H9 (cell line): ENCODE results near the gene TSPY3. TPM values are rescaled to one million over a fixed set of nuclear protein-coding genes. Genes with fewer than 3 reads are reported as not detected.
"Not testable (repeated sequence)": the region's sequence is repeated elsewhere in the genome, so short reads cannot be mapped to it uniquely, and the experiment has no call there.

Experiments used
- DNase-seq: peaks from one replicate; pipeline ENCODE4 v3.0.0-alpha.2; 2017
- H2AFZ ChIP-seq: one replicate; pipeline ENCODE4 v1.6.1; 2013; ENCODE audit warnings: mild to moderate bottlenecking, low read length, control low read depth, moderate library complexity
- H2AK5ac ChIP-seq: 2 replicates; pipeline ENCODE4 v1.6.1; 2013; ENCODE audit warnings: low read length, control low read depth, mixed read lengths; ENCODE audit not compliant: insufficient read length
- H2BK120ac ChIP-seq: one replicate; pipeline ENCODE4 v1.6.1; 2013; ENCODE audit warnings: low read depth, mild to moderate bottlenecking, low read length, control low read depth, inconsistent platforms; ENCODE audit not compliant: poor library complexity, severe bottlenecking
- H2BK12ac ChIP-seq: 2 replicates; pipeline ENCODE4 v1.6.1; 2013; ENCODE audit warnings: low read length, control low read depth, mixed read lengths, low read depth; ENCODE audit not compliant: insufficient read length
- H2BK15ac ChIP-seq: 2 replicates; pipeline ENCODE4 v1.6.1; 2013; ENCODE audit warnings: low read depth, low read length, control low read depth
- H2BK20ac ChIP-seq: one replicate; pipeline ENCODE4 v1.6.1; 2013; ENCODE audit warnings: low read depth, mild to moderate bottlenecking, low read length, control low read depth, inconsistent platforms; ENCODE audit not compliant: poor library complexity, severe bottlenecking
- H2BK5ac ChIP-seq: 2 replicates; pipeline ENCODE4 v1.6.1; 2013; ENCODE audit warnings: low read length, control low read depth, mixed read lengths; ENCODE audit not compliant: insufficient read length
- H3K14ac ChIP-seq: 2 replicates; pipeline ENCODE4 v1.6.1; 2013; ENCODE audit warnings: low read length, control low read depth; ENCODE audit not compliant: insufficient read depth
- H3K18ac ChIP-seq: 2 replicates; pipeline ENCODE4 v1.6.1; 2013; ENCODE audit warnings: low read depth, mild to moderate bottlenecking, mixed read lengths, low read length, control low read depth; ENCODE audit not compliant: insufficient read length
- H3K23ac ChIP-seq: 2 replicates; pipeline ENCODE4 v1.6.1; 2013; ENCODE audit warnings: low read length, control low read depth, mixed read lengths, low read depth; ENCODE audit not compliant: insufficient read length
- H3K23me2 ChIP-seq: 2 replicates; pipeline ENCODE4 v1.6.1; 2013; ENCODE audit warnings: low read depth, mild to moderate bottlenecking, mixed read lengths, low read length, control low read depth; ENCODE audit not compliant: insufficient read length, poor library complexity, severe bottlenecking
- H3K27ac ChIP-seq: 2 replicates; pipeline ENCODE4 v1.5.1; 2013; ENCODE audit warnings: low read length, control low read depth, mixed read lengths, low read depth; ENCODE audit not compliant: insufficient read length
- H3K27me3 ChIP-seq: 2 replicates; pipeline ENCODE4 v1.6.1; 2013; ENCODE audit warnings: low read length, control low read depth, inconsistent platforms; ENCODE audit not compliant: insufficient read depth
- H3K4ac ChIP-seq: 2 replicates; pipeline ENCODE4 v1.6.1; 2013; ENCODE audit warnings: low read depth, mild to moderate bottlenecking, control low read depth, inconsistent platforms, low read length, moderate library complexity
- H3K4me1 ChIP-seq: 2 replicates; pipeline ENCODE4 v1.6.1; 2013; ENCODE audit warnings: low read length, control low read depth, inconsistent platforms; ENCODE audit not compliant: insufficient read depth
- H3K4me2 ChIP-seq: 2 replicates; pipeline ENCODE4 v1.6.1; 2013; ENCODE audit warnings: low read length, control low read depth, mixed read lengths; ENCODE audit not compliant: insufficient read length, insufficient read depth
- H3K56ac ChIP-seq: 2 replicates; pipeline ENCODE4 v1.6.1; 2013; ENCODE audit warnings: low read depth, mild to moderate bottlenecking, mixed read lengths, low read length, control low read depth; ENCODE audit not compliant: insufficient read length
- H3K79me1 ChIP-seq: 2 replicates; pipeline ENCODE4 v1.6.1; 2013; ENCODE audit warnings: low read depth, mild to moderate bottlenecking, moderate library complexity, low read length, control low read depth, inconsistent platforms; ENCODE audit not compliant: insufficient read depth, poor library complexity, severe bottlenecking
- H3K79me2 ChIP-seq: 2 replicates; pipeline ENCODE4 v1.6.1; 2013; ENCODE audit warnings: low read length, control low read depth, inconsistent platforms; ENCODE audit not compliant: insufficient read depth
- H3K9ac ChIP-seq: 2 replicates; pipeline ENCODE4 v1.6.1; 2013; ENCODE audit warnings: low read length, control low read depth, mixed read lengths; ENCODE audit not compliant: insufficient read length; ENCODE audit errors: extremely low read depth
- H3K9me3 ChIP-seq: one replicate; pipeline ENCODE4 v1.6.1; 2013; ENCODE audit warnings: low read depth, low read length, inconsistent platforms; ENCODE audit not compliant: control insufficient read depth
- H3T11ph ChIP-seq: one replicate; pipeline ENCODE4 v1.6.1; 2013; ENCODE audit warnings: mild to moderate bottlenecking, low read length, control low read depth, inconsistent platforms
- H4K20me1 ChIP-seq: one replicate; pipeline ENCODE4 v1.6.1; 2013; ENCODE audit not compliant: control insufficient read depth, insufficient read length, insufficient read depth
- H4K5ac ChIP-seq: 2 replicates; pipeline ENCODE4 v1.6.1; 2013; ENCODE audit warnings: low read depth, mild to moderate bottlenecking, mixed read lengths, low read length, control low read depth; ENCODE audit not compliant: insufficient read length
- H4K8ac ChIP-seq: replicated peaks from 2 replicates; pipeline ENCODE4 v1.6.1; 2013; ENCODE audit warnings: low read length, control low read depth, mixed read lengths, low read depth; ENCODE audit not compliant: insufficient read length
- H4K91ac ChIP-seq: 2 replicates; pipeline ENCODE4 v1.6.1; 2013; ENCODE audit warnings: low read depth, mild to moderate bottlenecking, moderate library complexity, mixed read lengths, low read length, control low read depth; ENCODE audit not compliant: insufficient read length
- H3K27ac Mint-ChIP-seq, 3 experiments: 2 replicates in 2 of 3; 3 replicates in 1 of 3; pipeline ENCODE4 v1.8.0; 2020 to 2021; ENCODE audit warnings: mixed read lengths in 3 of 3, mild to moderate bottlenecking in 1 of 3, moderate library complexity in 1 of 3
- H3K27me3 Mint-ChIP-seq: 2 replicates; pipeline ENCODE4 v1.8.0; 2021; ENCODE audit warnings: low read depth, mild to moderate bottlenecking, moderate library complexity, mixed read lengths
- H3K36me3 Mint-ChIP-seq, 3 experiments: 2 replicates in 2 of 3; 3 replicates in 1 of 3; pipeline ENCODE4 v1.8.0; 2020 to 2021; ENCODE audit warnings: low read depth in 3 of 3, mixed read lengths in 3 of 3; ENCODE audit not compliant: insufficient read depth in 1 of 3
- H3K4me1 Mint-ChIP-seq, 2 experiments: 2 replicates each; pipeline ENCODE4 v1.8.0; 2020; ENCODE audit warnings: mixed read lengths in 2 of 2
- H3K4me3 Mint-ChIP-seq, 2 experiments: 2 replicates in 1 of 2; 3 replicates in 1 of 2; pipeline ENCODE4 v1.8.0; 2020 to 2021; ENCODE audit warnings: mild to moderate bottlenecking in 2 of 2, mixed read lengths in 2 of 2, moderate library complexity in 1 of 2
- H3K9me3 Mint-ChIP-seq, 2 experiments: 2 replicates in 1 of 2; 3 replicates in 1 of 2; pipeline ENCODE4 v1.8.0; 2020; ENCODE audit warnings: mild to moderate bottlenecking in 2 of 2, mixed read lengths in 2 of 2, moderate library complexity in 1 of 2
- WGBS: extraction: QIAGEN DNeasy Blood & Tissue Kit; methylation state at CpG from one replicate; pipeline ENCODE4 v1.1.7; 2013; ENCODE audit warnings: missing lambda C conversion rate, low lambda C conversion rate, mixed read lengths; ENCODE audit not compliant: insufficient read length; ENCODE audit errors: extremely low coverage; 5-methylcytosine and 5-hydroxymethylcytosine counted together
- long read RNA-seq: library from polyadenylated mRNA; unstranded; transcript quantifications from one replicate; pipeline ENCODE4 v2.0.0, GENCODE V29; 2020
- total RNA-seq: library from RNA; stranded (reverse); gene quantifications from 2 replicates; pipeline ENCODE4 v1.2.1, GENCODE V29; 2021

The TSPY3 gene, protein sequence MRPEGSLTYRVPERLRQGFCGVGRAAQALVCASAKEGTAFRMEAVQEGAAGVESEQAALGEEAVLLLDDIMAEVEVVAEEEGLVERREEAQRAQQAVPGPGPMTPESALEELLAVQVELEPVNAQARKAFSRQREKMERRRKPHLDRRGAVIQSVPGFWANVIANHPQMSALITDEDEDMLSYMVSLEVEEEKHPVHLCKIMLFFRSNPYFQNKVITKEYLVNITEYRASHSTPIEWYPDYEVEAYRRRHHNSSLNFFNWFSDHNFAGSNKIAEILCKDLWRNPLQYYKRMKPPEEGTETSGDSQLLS
- total RNA-seq = not detected in 2 replicates
- long read RNA-seq = 0 reads

- H3K4ac ChIP-seq = not testable (repeated sequence)
Measured at GRCh38 chrY:9398121-9398520, at the start of gene TSPY3. TSS of gene TSPY3 (plus strand) at chrY:9398421. CDS start at chrY:9398467, 46 bp downstream.

DNA sequence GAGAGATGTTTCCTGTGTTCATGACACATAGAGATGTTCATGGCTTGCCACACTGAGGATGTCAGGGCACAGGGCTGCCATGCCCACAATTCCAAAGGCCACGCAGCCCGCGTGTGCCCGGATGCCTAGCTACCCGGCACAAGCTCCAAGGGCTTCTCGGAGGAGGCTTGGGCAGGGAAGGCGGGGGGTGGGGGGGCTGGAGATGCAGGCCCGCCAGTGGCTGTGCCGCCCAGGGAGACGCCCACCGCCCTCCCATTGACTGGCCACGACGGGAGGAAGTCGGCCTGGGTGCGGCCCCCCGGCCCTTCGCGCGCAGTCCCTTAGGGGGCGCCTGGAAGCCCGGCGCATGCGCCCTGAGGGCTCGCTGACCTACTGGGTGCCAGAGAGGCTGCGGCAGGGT lies 40.7 kb upstream of the TSPY3 start, which contains the start of gene TSPY8:
TSS of gene TSPY8 (plus strand) at position 301 of the 400 bp plus-strand sequence. CDS start at position 347, 46 bp downstream.
- H3T11ph ChIP-seq, H3K23ac ChIP-seq, H3K18ac ChIP-seq, H2AK5ac ChIP-seq, H3K27me3 Mint-ChIP-seq, H3K9me3 Mint-ChIP-seq, H4K20me1 ChIP-seq, H3K27ac ChIP-seq, H3K14ac ChIP-seq, H3K27me3 ChIP-seq, DNase-seq, H3K56ac ChIP-seq, H4K91ac ChIP-seq, H3K4me1 ChIP-seq, H3K36me3 Mint-ChIP-seq, H2BK120ac ChIP-seq, H2BK15ac ChIP-seq, H2BK20ac ChIP-seq, H4K8ac ChIP-seq, H3K9ac ChIP-seq, H3K79me1 ChIP-seq, H2BK5ac ChIP-seq, H3K9me3 ChIP-seq, H4K5ac ChIP-seq, H2BK12ac ChIP-seq, H3K79me2 ChIP-seq, H3K27ac Mint-ChIP-seq, H3K4me1 Mint-ChIP-seq, H2AFZ ChIP-seq, H3K4me2 ChIP-seq, H3K4me3 Mint-ChIP-seq, H3K23me2 ChIP-seq, H3K4ac ChIP-seq: not testable (repeated sequence)
- WGBS = no CpG with 5 or more reads among the region's 25 CpGs

More at GRCh38 chrY:9398121-9398520, at the start of gene TSPY3:
- not testable (repeated sequence) for H3K4me1 Mint-ChIP-seq, H3K9me3 ChIP-seq, H2BK12ac ChIP-seq, H3K23me2 ChIP-seq, DNase-seq, H2BK120ac ChIP-seq, H3K27me3 Mint-ChIP-seq, H3K56ac ChIP-seq, H3K14ac ChIP-seq, H3K36me3 Mint-ChIP-seq, H3K4me1 ChIP-seq, H4K5ac ChIP-seq, H3K9me3 Mint-ChIP-seq, H3K79me2 ChIP-seq, H3K79me1 ChIP-seq, H3K27ac Mint-ChIP-seq, H3K4me2 ChIP-seq, H2BK5ac ChIP-seq, H4K8ac ChIP-seq, H3K27ac ChIP-seq, H3T11ph ChIP-seq, H2AK5ac ChIP-seq, H3K27me3 ChIP-seq, H3K4me3 Mint-ChIP-seq, H3K9ac ChIP-seq, H4K91ac ChIP-seq, H3K18ac ChIP-seq, H2AFZ ChIP-seq, H3K23ac ChIP-seq, H4K20me1 ChIP-seq, H2BK20ac ChIP-seq, H2BK15ac ChIP-seq
- no CpG with 5 or more reads among the region's 26 CpGs for WGBS
